Neural crest cell (in vitro differentiated cells): ENCODE measurements around the gene C16orf92. TPM values are rescaled to one million over a fixed set of nuclear protein-coding genes. Genes with fewer than 3 reads are reported as not detected.

Experiments
- DNase-seq: peaks from one replicate; pipeline ENCODE4 v3.0.0; 2021; ENCODE audit warnings: low read depth, mixed read lengths, low spot score
- H3K27ac Mint-ChIP-seq: one replicate; pipeline ENCODE4 v1.8.0; 2021; ENCODE audit warnings: mild to moderate bottlenecking, mixed read lengths; ENCODE audit not compliant: unreplicated experiment
- H3K27me3 Mint-ChIP-seq: 2 replicates; pipeline ENCODE4 v1.8.0; 2021; ENCODE audit warnings: low read depth, mild to moderate bottlenecking, mixed read lengths
- H3K36me3 Mint-ChIP-seq: 2 replicates; pipeline ENCODE4 v1.8.0; 2021; ENCODE audit warnings: low read depth, mild to moderate bottlenecking, mixed read lengths
- H3K4me1 Mint-ChIP-seq: 2 replicates; pipeline ENCODE4 v1.8.0; 2021; ENCODE audit warnings: mixed read lengths
- H3K4me3 Mint-ChIP-seq: one replicate; pipeline ENCODE4 v1.8.0; 2021; ENCODE audit warnings: mild to moderate bottlenecking, mixed read lengths
- H3K9me3 Mint-ChIP-seq: 2 replicates; pipeline ENCODE4 v1.8.0; 2021; ENCODE audit warnings: mixed read lengths
- total RNA-seq: library from RNA; stranded (reverse); gene quantifications from 2 replicates; pipeline ENCODE4 v1.2.1, GENCODE V29; 2021
- TF ChIP-seq, protein P1 (sequence below): fragments of 200-600 bp; sonication (generic); conservative IDR thresholded peaks from 2 replicates; pipeline ENCODE4 v1.5.0; 2021; ENCODE audit warnings: antibody characterized with exemption, mild to moderate bottlenecking

Gene C16orf92
- total RNA-seq, 1 donor from 2014 or later, result not detected

- H3K4me1 Mint-ChIP-seq, result peaks cover 13% of the 10 kb centered on the region
- no peak for DNase-seq
- no peak overlapping the region for H3K27ac Mint-ChIP-seq
- TF ChIP-seq, protein P1, sequence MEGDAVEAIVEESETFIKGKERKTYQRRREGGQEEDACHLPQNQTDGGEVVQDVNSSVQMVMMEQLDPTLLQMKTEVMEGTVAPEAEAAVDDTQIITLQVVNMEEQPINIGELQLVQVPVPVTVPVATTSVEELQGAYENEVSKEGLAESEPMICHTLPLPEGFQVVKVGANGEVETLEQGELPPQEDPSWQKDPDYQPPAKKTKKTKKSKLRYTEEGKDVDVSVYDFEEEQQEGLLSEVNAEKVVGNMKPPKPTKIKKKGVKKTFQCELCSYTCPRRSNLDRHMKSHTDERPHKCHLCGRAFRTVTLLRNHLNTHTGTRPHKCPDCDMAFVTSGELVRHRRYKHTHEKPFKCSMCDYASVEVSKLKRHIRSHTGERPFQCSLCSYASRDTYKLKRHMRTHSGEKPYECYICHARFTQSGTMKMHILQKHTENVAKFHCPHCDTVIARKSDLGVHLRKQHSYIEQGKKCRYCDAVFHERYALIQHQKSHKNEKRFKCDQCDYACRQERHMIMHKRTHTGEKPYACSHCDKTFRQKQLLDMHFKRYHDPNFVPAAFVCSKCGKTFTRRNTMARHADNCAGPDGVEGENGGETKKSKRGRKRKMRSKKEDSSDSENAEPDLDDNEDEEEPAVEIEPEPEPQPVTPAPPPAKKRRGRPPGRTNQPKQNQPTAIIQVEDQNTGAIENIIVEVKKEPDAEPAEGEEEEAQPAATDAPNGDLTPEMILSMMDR, result no peak
- no peaks in the 10 kb centered on the region for H3K9me3 Mint-ChIP-seq
- no peaks in the 10 kb centered on the region for H3K27me3 Mint-ChIP-seq
- no peak overlapping the region for H3K4me3 Mint-ChIP-seq
- H3K36me3 Mint-ChIP-seq, result no peaks in the 10 kb centered on the region
These were observed 23.6 kb downstream of the C16orf92 start for GRCh38 chr16:30046588-30046987.

DNA sequence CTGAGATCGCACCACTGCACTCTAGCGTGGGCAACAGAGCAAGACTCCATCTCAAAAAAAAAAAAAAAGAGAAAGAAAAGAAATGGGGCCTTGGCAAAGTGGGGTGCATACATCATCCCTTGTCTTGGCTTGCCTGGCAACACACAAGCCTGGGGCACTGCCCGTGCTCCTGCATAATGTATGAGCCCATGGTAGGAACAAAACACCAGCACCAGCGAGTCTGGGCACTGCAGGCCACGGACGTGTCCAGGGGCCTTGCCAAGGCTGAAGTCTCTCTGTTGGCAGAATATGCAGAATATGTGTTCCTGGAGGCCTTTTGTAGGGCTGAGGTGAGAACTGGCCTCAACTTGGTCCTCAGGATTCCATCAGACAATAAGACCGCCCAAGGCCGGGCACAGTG is 26.9 kb downstream of the C16orf92 start:
- Mint-ChIP-seq H3K27ac (no peak overlapping the region), H3K9me3 (no peaks in the 10 kb centered on the region), H3K4me3 (peak overlapping the region; percentile 72), H3K36me3 (no peaks in the 10 kb centered on the region), H3K4me1 (peaks cover 34% of the 10 kb centered on the region), H3K27me3 (peaks cover 2% of the 10 kb centered on the region)
- no peak for DNase-seq
- TF ChIP-seq, protein P1, result no peak

DNA sequence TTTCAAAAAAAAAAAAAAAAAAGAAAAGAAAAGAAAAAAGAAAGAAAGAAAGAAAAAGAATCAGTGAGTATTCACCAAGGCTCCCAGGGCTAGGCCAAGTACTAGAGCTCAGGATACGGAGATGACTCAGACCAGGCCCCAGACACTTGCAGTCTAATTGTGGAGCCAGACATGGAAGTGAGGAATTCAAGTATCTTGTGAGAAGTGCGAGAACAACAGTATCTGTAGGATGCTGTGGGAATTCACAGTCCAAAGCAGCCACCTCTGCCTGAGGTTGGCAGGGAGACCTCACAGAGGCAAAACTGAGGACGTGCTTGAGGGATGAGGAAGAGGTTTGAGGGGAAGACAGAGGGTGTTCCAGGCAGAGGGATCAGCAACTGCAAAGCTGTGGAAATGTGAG is 28.5 kb downstream of the C16orf92 start:
- DNase-seq, result no peak
- H3K9me3 Mint-ChIP-seq, result no peaks in the 10 kb centered on the region
- peaks cover 2% of the 10 kb centered on the region for H3K27me3 Mint-ChIP-seq
- H3K4me1 Mint-ChIP-seq, result peaks cover 38% of the 10 kb centered on the region
- H3K36me3 Mint-ChIP-seq, result no peaks in the 10 kb centered on the region
- H3K4me3 Mint-ChIP-seq, result peak overlapping the region; percentile 82
- H3K27ac Mint-ChIP-seq, result no peak overlapping the region
- TF ChIP-seq, protein P1, result no peak

GRCh38 chr16:30052671-30053372 is 29.8 kb downstream of the C16orf92 start:
- Mint-ChIP-seq H3K4me1 (peaks cover 38% of the 10 kb centered on the region), H3K27me3 (peaks cover 2% of the 10 kb centered on the region), H3K9me3 (no peaks in the 10 kb centered on the region), H3K36me3 (no peaks in the 10 kb centered on the region), H3K4me3 (peak overlapping the region; percentile 95), H3K27ac (peak overlapping the region; percentile 90)
- TF ChIP-seq, protein P1, result no peak
- peak; percentile 96 for DNase-seq

GRCh38 chr16:30053376-30054015 is 30.5 kb downstream of the C16orf92 start:
- Mint-ChIP-seq H3K27me3 (peaks cover 2% of the 10 kb centered on the region), H3K4me1 (peaks cover 38% of the 10 kb centered on the region), H3K27ac (no peak overlapping the region), H3K36me3 (no peaks in the 10 kb centered on the region), H3K9me3 (no peaks in the 10 kb centered on the region), H3K4me3 (peak overlapping the region; percentile 95)
- DNase-seq, result no peak
- TF ChIP-seq, protein P1, result no peak
